K562 (cell line): Measurements from ENCODE around the gene IQCC. TPM values are rescaled to one million over a fixed set of nuclear protein-coding genes. Genes with fewer than 3 reads are reported as not detected.

Experiments
- CTBP1 ChIP-seq: fragments of 450-650 bp; IDR thresholded peaks from 2 replicates; pipeline ENCODE4 v1.6.1; 2016; ENCODE audit warnings: borderline replicate concordance
- JUN ChIP-seq, 2 experiments: sonication (generic) in 1 of 2; formaldehyde crosslinking in 1 of 2; IDR thresholded peaks; 2 replicates each; pipeline versions ENCODE4 v1.6.1 to v1.8.0; 2012 to 2022; ENCODE audit warnings: borderline replicate concordance in 2 of 2, mild to moderate bottlenecking in 2 of 2, improper control_type of control experiment in 1 of 2, low read depth in 1 of 2, low read length in 1 of 2, missing genetic modification reagents in 1 of 2
- NBN ChIP-seq: fragments of 450-650 bp; IDR thresholded peaks from 2 replicates; pipeline ENCODE4 v1.6.1; 2016; ENCODE audit warnings: low read depth, mild to moderate bottlenecking
- NFXL1 ChIP-seq: fragments of 450-650 bp; formaldehyde crosslinking; IDR thresholded peaks from 2 replicates; pipeline ENCODE4 v1.4.0; 2021; ENCODE audit warnings: mild to moderate bottlenecking
- OTX1 ChIP-seq: fragments of 450-650 bp; formaldehyde crosslinking; IDR thresholded peaks from 2 replicates; pipeline ENCODE4 v1.4.0; 2022; ENCODE audit warnings: mild to moderate bottlenecking
- SPI1 ChIP-seq: IDR thresholded peaks from 2 replicates; pipeline ENCODE4 v1.6.1; 2011; ENCODE audit warnings: low read depth, low read length, control low read depth, borderline replicate concordance
- polyA plus RNA-seq, 8 experiments: library from polyadenylated mRNA; depleted of rRNA in 4 of 8; stranded (reverse) in 5 of 8; unstranded in 3 of 8; fragments of >200 nt; fragmentation: Nextera tagmentation in 2 of 8; fragmentation: Illumina TruSeq in 1 of 8; extraction: Ambion mirVana in 2 of 8; extraction: Trizol in 1 of 8; gene quantifications; 2 replicates each; pipeline versions ENCODE4 v1.2.1 to v1.2.3, GENCODE V29; 2011 to 2014; ENCODE audit warnings: inconsistent platforms in 1 of 8, missing spikeins in 1 of 8
- total RNA-seq, 7 experiments: library from RNA; depleted of rRNA in 6 of 7; stranded (reverse); fragments of >200 nt in 6 of 7; fragmentation: Illumina TruSeq in 2 of 7; extraction: Trizol in 2 of 7; gene quantifications; 2 replicates each; pipeline versions ENCODE4 v1.2.1 to v1.2.3, GENCODE V29; 2011 to 2021; ENCODE audit warnings: low replicate concordance in 1 of 7
- TF ChIP-seq, protein P1 (sequence below): fragments of 250-450 bp; sonication (Bioruptor Pico); IDR thresholded peaks from 2 replicates; pipeline ENCODE4 v1.4.0; 2020; ENCODE audit warnings: mild to moderate bottlenecking, moderate library complexity
- TF ChIP-seq, protein P2 (sequence below): fragments of 450-650 bp; IDR thresholded peaks from 2 replicates; pipeline ENCODE4 v1.6.1; 2016; ENCODE audit warnings: mild to moderate bottlenecking, moderate library complexity
- TF ChIP-seq, protein P3 (sequence below): fragments of 250-450 bp; sonication (Bioruptor Pico); IDR thresholded peaks from 2 replicates; pipeline ENCODE4 v1.5.1; 2021; ENCODE audit warnings: mild to moderate bottlenecking
- TF ChIP-seq, protein P4 (sequence below): fragments of 450-650 bp; formaldehyde crosslinking; IDR thresholded peaks from 2 replicates; pipeline ENCODE4 v1.4.0; 2022; ENCODE audit warnings: missing genetic modification characterization

Gene IQCC
- total and polyA plus RNA-seq, 9 of the 15 experiments (the other 6 are each of a cell fraction or from before 2014, with no cell fraction given) = 8.1 to 16.5 (median 10.7) TPM

DNA sequence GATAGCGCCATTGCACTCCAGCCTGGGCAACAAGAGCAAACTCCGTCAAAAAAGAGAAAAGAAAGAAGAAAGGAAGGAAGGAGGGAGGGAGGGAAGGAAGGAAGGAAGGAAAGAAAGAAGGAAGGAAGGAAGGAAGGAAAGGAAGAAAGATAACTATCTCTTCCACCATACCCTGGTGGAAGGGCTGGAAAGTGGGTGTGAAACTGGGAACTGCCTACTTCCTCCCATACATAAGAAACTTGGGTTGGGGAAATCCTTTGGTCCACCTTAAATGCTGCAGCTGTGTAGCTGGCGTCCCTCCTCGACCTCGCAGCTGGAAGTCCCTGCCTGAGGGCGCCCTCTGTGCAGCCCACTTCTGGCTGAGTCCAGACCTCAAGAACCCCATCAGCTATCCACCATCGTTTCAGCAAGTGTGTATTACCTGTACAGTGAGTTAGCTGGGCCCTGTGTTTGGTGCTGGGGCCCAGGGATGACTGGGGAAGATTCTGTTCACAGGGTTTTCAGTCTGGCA, 36.9 kb downstream of the IQCC start (continued):
- TF ChIP-seq, protein P1, sequence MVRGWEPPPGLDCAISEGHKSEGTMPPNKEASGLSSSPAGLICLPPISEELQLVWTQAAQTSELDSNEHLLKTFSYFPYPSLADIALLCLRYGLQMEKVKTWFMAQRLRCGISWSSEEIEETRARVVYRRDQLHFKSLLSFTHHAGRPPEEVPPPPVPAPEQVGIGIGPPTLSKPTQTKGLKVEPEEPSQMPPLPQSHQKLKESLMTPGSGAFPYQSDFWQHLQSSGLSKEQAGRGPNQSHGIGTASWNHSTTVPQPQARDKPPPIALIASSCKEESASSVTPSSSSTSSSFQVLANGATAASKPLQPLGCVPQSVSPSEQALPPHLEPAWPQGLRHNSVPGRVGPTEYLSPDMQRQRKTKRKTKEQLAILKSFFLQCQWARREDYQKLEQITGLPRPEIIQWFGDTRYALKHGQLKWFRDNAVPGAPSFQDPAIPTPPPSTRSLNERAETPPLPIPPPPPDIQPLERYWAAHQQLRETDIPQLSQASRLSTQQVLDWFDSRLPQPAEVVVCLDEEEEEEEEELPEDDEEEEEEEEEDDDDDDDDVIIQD (CRISPR knock-in tag) = no peak
- no peak for TF ChIP-seq NFXL1
- TF ChIP-seq, protein P2, sequence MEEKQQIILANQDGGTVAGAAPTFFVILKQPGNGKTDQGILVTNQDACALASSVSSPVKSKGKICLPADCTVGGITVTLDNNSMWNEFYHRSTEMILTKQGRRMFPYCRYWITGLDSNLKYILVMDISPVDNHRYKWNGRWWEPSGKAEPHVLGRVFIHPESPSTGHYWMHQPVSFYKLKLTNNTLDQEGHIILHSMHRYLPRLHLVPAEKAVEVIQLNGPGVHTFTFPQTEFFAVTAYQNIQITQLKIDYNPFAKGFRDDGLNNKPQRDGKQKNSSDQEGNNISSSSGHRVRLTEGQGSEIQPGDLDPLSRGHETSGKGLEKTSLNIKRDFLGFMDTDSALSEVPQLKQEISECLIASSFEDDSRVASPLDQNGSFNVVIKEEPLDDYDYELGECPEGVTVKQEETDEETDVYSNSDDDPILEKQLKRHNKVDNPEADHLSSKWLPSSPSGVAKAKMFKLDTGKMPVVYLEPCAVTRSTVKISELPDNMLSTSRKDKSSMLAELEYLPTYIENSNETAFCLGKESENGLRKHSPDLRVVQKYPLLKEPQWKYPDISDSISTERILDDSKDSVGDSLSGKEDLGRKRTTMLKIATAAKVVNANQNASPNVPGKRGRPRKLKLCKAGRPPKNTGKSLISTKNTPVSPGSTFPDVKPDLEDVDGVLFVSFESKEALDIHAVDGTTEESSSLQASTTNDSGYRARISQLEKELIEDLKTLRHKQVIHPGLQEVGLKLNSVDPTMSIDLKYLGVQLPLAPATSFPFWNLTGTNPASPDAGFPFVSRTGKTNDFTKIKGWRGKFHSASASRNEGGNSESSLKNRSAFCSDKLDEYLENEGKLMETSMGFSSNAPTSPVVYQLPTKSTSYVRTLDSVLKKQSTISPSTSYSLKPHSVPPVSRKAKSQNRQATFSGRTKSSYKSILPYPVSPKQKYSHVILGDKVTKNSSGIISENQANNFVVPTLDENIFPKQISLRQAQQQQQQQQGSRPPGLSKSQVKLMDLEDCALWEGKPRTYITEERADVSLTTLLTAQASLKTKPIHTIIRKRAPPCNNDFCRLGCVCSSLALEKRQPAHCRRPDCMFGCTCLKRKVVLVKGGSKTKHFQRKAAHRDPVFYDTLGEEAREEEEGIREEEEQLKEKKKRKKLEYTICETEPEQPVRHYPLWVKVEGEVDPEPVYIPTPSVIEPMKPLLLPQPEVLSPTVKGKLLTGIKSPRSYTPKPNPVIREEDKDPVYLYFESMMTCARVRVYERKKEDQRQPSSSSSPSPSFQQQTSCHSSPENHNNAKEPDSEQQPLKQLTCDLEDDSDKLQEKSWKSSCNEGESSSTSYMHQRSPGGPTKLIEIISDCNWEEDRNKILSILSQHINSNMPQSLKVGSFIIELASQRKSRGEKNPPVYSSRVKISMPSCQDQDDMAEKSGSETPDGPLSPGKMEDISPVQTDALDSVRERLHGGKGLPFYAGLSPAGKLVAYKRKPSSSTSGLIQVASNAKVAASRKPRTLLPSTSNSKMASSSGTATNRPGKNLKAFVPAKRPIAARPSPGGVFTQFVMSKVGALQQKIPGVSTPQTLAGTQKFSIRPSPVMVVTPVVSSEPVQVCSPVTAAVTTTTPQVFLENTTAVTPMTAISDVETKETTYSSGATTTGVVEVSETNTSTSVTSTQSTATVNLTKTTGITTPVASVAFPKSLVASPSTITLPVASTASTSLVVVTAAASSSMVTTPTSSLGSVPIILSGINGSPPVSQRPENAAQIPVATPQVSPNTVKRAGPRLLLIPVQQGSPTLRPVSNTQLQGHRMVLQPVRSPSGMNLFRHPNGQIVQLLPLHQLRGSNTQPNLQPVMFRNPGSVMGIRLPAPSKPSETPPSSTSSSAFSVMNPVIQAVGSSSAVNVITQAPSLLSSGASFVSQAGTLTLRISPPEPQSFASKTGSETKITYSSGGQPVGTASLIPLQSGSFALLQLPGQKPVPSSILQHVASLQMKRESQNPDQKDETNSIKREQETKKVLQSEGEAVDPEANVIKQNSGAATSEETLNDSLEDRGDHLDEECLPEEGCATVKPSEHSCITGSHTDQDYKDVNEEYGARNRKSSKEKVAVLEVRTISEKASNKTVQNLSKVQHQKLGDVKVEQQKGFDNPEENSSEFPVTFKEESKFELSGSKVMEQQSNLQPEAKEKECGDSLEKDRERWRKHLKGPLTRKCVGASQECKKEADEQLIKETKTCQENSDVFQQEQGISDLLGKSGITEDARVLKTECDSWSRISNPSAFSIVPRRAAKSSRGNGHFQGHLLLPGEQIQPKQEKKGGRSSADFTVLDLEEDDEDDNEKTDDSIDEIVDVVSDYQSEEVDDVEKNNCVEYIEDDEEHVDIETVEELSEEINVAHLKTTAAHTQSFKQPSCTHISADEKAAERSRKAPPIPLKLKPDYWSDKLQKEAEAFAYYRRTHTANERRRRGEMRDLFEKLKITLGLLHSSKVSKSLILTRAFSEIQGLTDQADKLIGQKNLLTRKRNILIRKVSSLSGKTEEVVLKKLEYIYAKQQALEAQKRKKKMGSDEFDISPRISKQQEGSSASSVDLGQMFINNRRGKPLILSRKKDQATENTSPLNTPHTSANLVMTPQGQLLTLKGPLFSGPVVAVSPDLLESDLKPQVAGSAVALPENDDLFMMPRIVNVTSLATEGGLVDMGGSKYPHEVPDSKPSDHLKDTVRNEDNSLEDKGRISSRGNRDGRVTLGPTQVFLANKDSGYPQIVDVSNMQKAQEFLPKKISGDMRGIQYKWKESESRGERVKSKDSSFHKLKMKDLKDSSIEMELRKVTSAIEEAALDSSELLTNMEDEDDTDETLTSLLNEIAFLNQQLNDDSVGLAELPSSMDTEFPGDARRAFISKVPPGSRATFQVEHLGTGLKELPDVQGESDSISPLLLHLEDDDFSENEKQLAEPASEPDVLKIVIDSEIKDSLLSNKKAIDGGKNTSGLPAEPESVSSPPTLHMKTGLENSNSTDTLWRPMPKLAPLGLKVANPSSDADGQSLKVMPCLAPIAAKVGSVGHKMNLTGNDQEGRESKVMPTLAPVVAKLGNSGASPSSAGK = no peak
- TF ChIP-seq, protein P3, sequence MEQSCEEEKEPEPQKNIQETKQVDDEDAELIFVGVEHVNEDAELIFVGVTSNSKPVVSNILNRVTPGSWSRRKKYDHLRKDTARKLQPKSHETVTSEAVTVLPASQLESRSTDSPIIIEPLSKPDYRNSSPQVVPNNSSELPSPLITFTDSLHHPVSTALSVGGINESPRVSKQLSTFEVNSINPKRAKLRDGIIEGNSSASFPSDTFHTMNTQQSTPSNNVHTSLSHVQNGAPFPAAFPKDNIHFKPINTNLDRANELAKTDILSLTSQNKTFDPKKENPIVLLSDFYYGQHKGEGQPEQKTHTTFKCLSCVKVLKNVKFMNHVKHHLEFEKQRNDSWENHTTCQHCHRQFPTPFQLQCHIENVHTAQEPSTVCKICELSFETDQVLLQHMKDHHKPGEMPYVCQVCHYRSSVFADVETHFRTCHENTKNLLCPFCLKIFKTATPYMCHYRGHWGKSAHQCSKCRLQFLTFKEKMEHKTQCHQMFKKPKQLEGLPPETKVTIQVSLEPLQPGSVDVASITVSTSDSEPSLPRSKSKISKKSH (CRISPR knock-in tag) = no peak
- TF ChIP-seq JUN (IDR thresholded peaks at IDR 0.05; ENCODE audit: borderline replicate concordance, low read depth, low read length) = no peak
- TF ChIP-seq JUN (CRISPR knock-in tag; IDR thresholded peaks at IDR 0.05; ENCODE audit: borderline replicate concordance) = no peak
- no peak for TF ChIP-seq OTX1 (CRISPR knock-in tag)
- TF ChIP-seq NBN = no peak
- no peak for TF ChIP-seq CTBP1
- TF ChIP-seq SPI1 = peak; percentile 61; the same call in 1 of the 2 replicates
- TF ChIP-seq, protein P4, sequence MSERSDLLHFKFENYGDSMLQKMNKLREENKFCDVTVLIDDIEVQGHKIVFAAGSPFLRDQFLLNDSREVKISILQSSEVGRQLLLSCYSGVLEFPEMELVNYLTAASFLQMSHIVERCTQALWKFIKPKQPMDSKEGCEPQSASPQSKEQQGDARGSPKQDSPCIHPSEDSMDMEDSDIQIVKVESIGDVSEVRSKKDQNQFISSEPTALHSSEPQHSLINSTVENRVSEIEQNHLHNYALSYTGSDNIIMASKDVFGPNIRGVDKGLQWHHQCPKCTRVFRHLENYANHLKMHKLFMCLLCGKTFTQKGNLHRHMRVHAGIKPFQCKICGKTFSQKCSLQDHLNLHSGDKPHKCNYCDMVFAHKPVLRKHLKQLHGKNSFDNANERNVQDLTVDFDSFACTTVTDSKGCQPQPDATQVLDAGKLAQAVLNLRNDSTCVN (CRISPR knock-in tag) = peak; percentile 74; the same call in 1 of the 2 replicates
